ENCODE data around the gene PTCH1. TPM values are rescaled to one million over a fixed set of nuclear protein-coding genes. Genes with fewer than 3 reads are reported as not detected.

Gene PTCH1
- total RNA-seq, 1 donor from 2014 or later: 25.2 TPM

GRCh38 chr9:95529910-95530309, 13.1 kb upstream of the PTCH1 start:
- TF ChIP-seq, protein P1, sequence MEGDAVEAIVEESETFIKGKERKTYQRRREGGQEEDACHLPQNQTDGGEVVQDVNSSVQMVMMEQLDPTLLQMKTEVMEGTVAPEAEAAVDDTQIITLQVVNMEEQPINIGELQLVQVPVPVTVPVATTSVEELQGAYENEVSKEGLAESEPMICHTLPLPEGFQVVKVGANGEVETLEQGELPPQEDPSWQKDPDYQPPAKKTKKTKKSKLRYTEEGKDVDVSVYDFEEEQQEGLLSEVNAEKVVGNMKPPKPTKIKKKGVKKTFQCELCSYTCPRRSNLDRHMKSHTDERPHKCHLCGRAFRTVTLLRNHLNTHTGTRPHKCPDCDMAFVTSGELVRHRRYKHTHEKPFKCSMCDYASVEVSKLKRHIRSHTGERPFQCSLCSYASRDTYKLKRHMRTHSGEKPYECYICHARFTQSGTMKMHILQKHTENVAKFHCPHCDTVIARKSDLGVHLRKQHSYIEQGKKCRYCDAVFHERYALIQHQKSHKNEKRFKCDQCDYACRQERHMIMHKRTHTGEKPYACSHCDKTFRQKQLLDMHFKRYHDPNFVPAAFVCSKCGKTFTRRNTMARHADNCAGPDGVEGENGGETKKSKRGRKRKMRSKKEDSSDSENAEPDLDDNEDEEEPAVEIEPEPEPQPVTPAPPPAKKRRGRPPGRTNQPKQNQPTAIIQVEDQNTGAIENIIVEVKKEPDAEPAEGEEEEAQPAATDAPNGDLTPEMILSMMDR (IDR thresholded peaks at IDR 0.05): no peak
- Histone ChIP-seq H3K27me3 (no peaks in the 10 kb centered on the region), H3K27ac (no peak overlapping the region), H3K9me3 (no peaks in the 10 kb centered on the region), H3K4me3 (no peak overlapping the region), H3K4me1 (no peaks in the 10 kb centered on the region), H3K36me3 (no peaks in the 10 kb centered on the region)
- intact Hi-C loops (cut with DNase I): no loop called here
- DNase-seq (ENCODE audit: low spot score in 2 of 2): no peak

DNA sequence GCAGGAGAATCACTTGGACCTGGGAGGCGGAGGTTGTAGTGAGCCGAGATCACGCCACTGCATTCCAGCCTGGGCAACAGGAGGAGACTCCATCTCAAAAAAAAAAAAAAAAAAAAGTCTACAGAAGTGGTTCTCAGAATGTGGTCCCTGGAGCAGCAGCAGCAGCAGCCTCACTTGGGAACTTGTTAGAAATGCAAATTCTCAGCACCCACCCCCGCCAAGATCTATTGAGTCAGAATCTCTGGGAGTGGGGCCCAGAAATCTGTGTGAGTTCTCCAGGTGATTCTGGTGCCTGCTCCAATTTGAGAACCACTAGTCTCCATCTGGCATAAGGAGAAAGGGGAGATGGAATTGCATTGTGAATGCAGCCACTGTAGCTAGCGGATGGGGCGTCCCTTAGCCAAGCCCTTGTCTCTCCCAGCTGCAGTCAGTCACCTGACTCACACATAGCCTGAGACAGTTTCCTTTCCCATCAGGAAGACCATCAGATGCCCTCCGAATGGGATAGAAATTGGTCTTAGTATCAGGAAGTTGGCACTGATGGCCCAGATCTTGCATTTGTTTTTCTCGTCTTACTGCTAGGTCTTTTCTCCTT, 12.2 kb upstream of the PTCH1 start:
- intact Hi-C loops (cut with DNase I): no loop called here
- H3K36me3 ChIP-seq: no peaks in the 10 kb centered on the region
- H3K4me3 ChIP-seq: no peak overlapping the region
- TF ChIP-seq, protein P1 (IDR thresholded peaks at IDR 0.05): no peak
- H3K9me3 ChIP-seq: no peaks in the 10 kb centered on the region
- no peak for DNase-seq (ENCODE audit: low spot score in 2 of 2)
- H3K4me1 ChIP-seq: no peaks in the 10 kb centered on the region
- no peaks in the 10 kb centered on the region for H3K27me3 ChIP-seq
- H3K27ac ChIP-seq: no peak overlapping the region

- Histone ChIP-seq H3K27me3 (no peaks in the 10 kb centered on the region), H3K4me3 (no peak overlapping the region), H3K36me3 (no peaks in the 10 kb centered on the region), H3K9me3 (no peaks in the 10 kb centered on the region), H3K4me1 (no peaks in the 10 kb centered on the region), H3K27ac (no peak overlapping the region)
- intact Hi-C loops (cut with DNase I): no loop called here
- DNase-seq (ENCODE audit: low spot score in 2 of 2): no peak
- TF ChIP-seq, protein P1 (IDR thresholded peaks at IDR 0.05): no peak
Observed at GRCh38 chr9:95522871-95523370, 6.2 kb upstream of the PTCH1 start.

DNA sequence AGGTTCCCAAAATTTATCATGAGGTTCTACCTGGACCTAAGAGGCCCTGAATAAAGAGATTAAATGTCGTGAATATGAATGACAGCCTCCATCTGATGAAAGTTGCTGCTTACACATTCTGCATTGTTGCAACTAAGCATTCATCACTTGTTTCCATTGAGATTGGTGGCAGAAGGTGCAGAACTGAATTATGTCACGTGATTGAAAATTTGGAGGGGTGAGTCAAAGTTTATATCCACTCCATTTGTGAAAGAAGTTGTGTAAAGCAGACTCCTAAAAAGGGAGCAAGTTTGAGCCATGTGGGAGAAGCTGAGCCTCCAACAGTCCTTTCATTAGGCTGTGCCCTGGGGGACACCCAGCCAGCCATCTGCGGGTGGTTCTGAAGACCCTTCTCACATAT, 4.9 kb upstream of the PTCH1 start:
- no peak for DNase-seq (ENCODE audit: low spot score in 2 of 2)
- intact Hi-C loops (cut with DNase I): no loop called here
- no peaks in the 10 kb centered on the region for H3K9me3 ChIP-seq
- H3K36me3 ChIP-seq: no peaks in the 10 kb centered on the region
- H3K27me3 ChIP-seq: no peaks in the 10 kb centered on the region
- TF ChIP-seq, protein P1 (IDR thresholded peaks at IDR 0.05): no peak
- no peak overlapping the region for H3K27ac ChIP-seq
- H3K4me1 ChIP-seq: peaks cover 0 to 5% of the 10 kb centered on the region in 2 donors
- no peak overlapping the region for H3K4me3 ChIP-seq

- Histone ChIP-seq H3K27me3 (no peaks in the 10 kb centered on the region), H3K27ac (no peak overlapping the region), H3K4me1 (peaks cover 0 to 13% of the 10 kb centered on the region in 2 donors), H3K36me3 (no peaks in the 10 kb centered on the region), H3K9me3 (no peaks in the 10 kb centered on the region), H3K4me3 (peak overlapping the region; percentile 67 to 81)
- TF ChIP-seq, protein P1 (IDR thresholded peaks at IDR 0.05): no peak
- intact Hi-C loops (cut with DNase I): loop anchor here (10.0 kb wide), 3 partner anchors 277 to 1943 kb away; partner anchors contain the start of gene PHF2
- no peak for DNase-seq (ENCODE audit: low spot score in 2 of 2)
Observed at GRCh38 chr9:95517559-95518425, 1.0 kb upstream of the PTCH1 start.

Measured in ascending aorta (tissue), 2 donors.